HEK293T (cell line): Measurements from ENCODE around the gene SPATA21.

Experiments used
- CTCF ChIA-PET: fragments of 350-600 bp; formaldehyde crosslinking; extraction: SDS; loops from one replicate; lab custom pipeline; 2021; ENCODE audit warnings: antibody characterized with exemption, inconsistent platforms; lab: Yijun Ruan, JAX
- POLR2A ChIA-PET: fragments of 350-600 bp; formaldehyde crosslinking; extraction: SDS; loops from one replicate; lab custom pipeline; 2020; ENCODE audit warnings: antibody characterized with exemption, inconsistent platforms; lab: Yijun Ruan, JAX
- DNase-seq: peaks from one replicate; pipeline ENCODE4 v3.0.0; 2012; ENCODE audit warnings: mixed read lengths; ENCODE audit errors: extremely low spot score
- ARNT ChIP-seq: fragments of 450-650 bp; IDR thresholded peaks from 2 replicates; pipeline ENCODE4 v1.6.1; 2017; ENCODE audit warnings: mild to moderate bottlenecking
- BHLHE40 ChIP-seq: fragments of 450-650 bp; IDR thresholded peaks from 2 replicates; pipeline ENCODE4 v1.6.1; 2016; ENCODE audit warnings: mild to moderate bottlenecking, moderate library complexity, borderline replicate concordance
- CTBP1 ChIP-seq: fragments of 450-650 bp; IDR thresholded peaks from 2 replicates; pipeline ENCODE4 v1.6.1; 2016; ENCODE audit warnings: borderline replicate concordance
- ELF4 ChIP-seq: fragments of 450-650 bp; IDR thresholded peaks from 2 replicates; pipeline ENCODE4 v1.6.1; 2017; ENCODE audit warnings: antibody characterized with exemption
- FOXA1 ChIP-seq: fragments of 450-650 bp; IDR thresholded peaks from 2 replicates; pipeline ENCODE4 v1.6.1; 2016; ENCODE audit warnings: mild to moderate bottlenecking
- FOXK2 ChIP-seq: fragments of 450-650 bp; IDR thresholded peaks from 2 replicates; pipeline ENCODE4 v1.6.1; 2016; ENCODE audit warnings: mild to moderate bottlenecking
- FOXM1 ChIP-seq: fragments of 450-650 bp; IDR thresholded peaks from 2 replicates; pipeline ENCODE4 v1.6.1; 2017; ENCODE audit warnings: mild to moderate bottlenecking, borderline replicate concordance
- HDGF ChIP-seq: fragments of 450-650 bp; IDR thresholded peaks from 2 replicates; pipeline ENCODE4 v1.6.1; 2017; ENCODE audit warnings: antibody characterized with exemption, borderline replicate concordance
- L3MBTL2 ChIP-seq: fragments of 450-650 bp; conservative IDR thresholded peaks from 2 replicates; pipeline ENCODE4 v1.6.1; 2016; ENCODE audit warnings: mild to moderate bottlenecking
- LEF1 ChIP-seq: fragments of 450-650 bp; IDR thresholded peaks from 2 replicates; pipeline ENCODE4 v1.6.1; 2017; ENCODE audit warnings: mild to moderate bottlenecking, borderline replicate concordance
- NFRKB ChIP-seq: fragments of 450-650 bp; IDR thresholded peaks from 2 replicates; pipeline ENCODE4 v1.6.1; 2016; ENCODE audit warnings: mild to moderate bottlenecking, moderate library complexity
- PKNOX1 ChIP-seq: fragments of 450-650 bp; IDR thresholded peaks from 2 replicates; pipeline ENCODE4 v1.6.1; 2016
- SP1 ChIP-seq: fragments of 450-650 bp; IDR thresholded peaks from 2 replicates; pipeline ENCODE4 v1.6.1; 2017
- SUZ12 ChIP-seq: fragments of 450-650 bp; IDR thresholded peaks from 2 replicates; pipeline ENCODE4 v1.6.1; 2016; ENCODE audit warnings: mild to moderate bottlenecking
- TARDBP ChIP-seq: fragments of 450-650 bp; IDR thresholded peaks from 2 replicates; pipeline ENCODE4 v1.6.1; 2016
- ZNF384 ChIP-seq: fragments of 450-650 bp; IDR thresholded peaks from 2 replicates; pipeline ENCODE4 v1.6.1; 2016

Gene SPATA21

GRCh38 chr1:16421201-16421600, 16.0 kb downstream of the SPATA21 start:
- ChIA-PET POLR2A (interaction anchor here (1.6 kb wide), 1 partner anchor 19 kb away, joined by 3 read pairs; the partner anchor contains the start of gene NECAP2), CTCF (no interaction called here)
- no peak for TF ChIP-seq CTBP1
- TF ChIP-seq SP1 = no peak
- TF ChIP-seq FOXM1 = no peak
- no peak for TF ChIP-seq TARDBP
- TF ChIP-seq FOXA1 = no peak
- DNase-seq = no peak

- POLR2A ChIA-PET = interaction anchor here (1.6 kb wide), 1 partner anchor 20 kb away, joined by 3 read pairs; the partner anchor contains the start of gene NECAP2
- CTCF ChIA-PET = no interaction called here
- no peak for TF ChIP-seq TARDBP
- no peak for TF ChIP-seq L3MBTL2
- TF ChIP-seq LEF1 = no peak
- no peak for TF ChIP-seq NFRKB
- TF ChIP-seq ARNT = no peak
- no peak for TF ChIP-seq ZNF384
- TF ChIP-seq FOXA1 = no peak
- DNase-seq = no peak
These were observed 16.7 kb downstream of the SPATA21 start for GRCh38 chr1:16420424-16421118.

GRCh38 chr1:16418823-16419425, 18.3 kb downstream of the SPATA21 start:
- POLR2A ChIA-PET = no interaction called here
- TF ChIP-seq FOXK2 (no peak), L3MBTL2 (0 out of 2 replicates have a peak, but pooled peaks have one; percentile 17), CTBP1 (no peak), FOXM1 (no peak)
- no peak for DNase-seq
- CTCF ChIA-PET = no interaction called here

- POLR2A ChIA-PET = no interaction called here
- no peak for DNase-seq
- CTCF ChIA-PET = no interaction called here
- TF ChIP-seq BHLHE40 (no peak), SP1 (no peak), ELF4 (no peak), NFRKB (no peak), ARNT (no peak), TARDBP (no peak), CTBP1 (no peak), LEF1 (no peak)
These were observed 24.0 kb downstream of the SPATA21 start for GRCh38 chr1:16413191-16413590.

GRCh38 chr1:16410803-16411202, 26.4 kb downstream of the SPATA21 start:
- POLR2A ChIA-PET = no interaction called here
- no peak for DNase-seq
- CTCF ChIA-PET = no interaction called here
- TF ChIP-seq LEF1 = no peak

GRCh38 chr1:16409536-16410152, 27.6 kb downstream of the SPATA21 start:
- no peak for DNase-seq
- no peak for TF ChIP-seq CTBP1
- no peak for TF ChIP-seq NFRKB
- no peak for TF ChIP-seq TARDBP
- no peak for TF ChIP-seq FOXM1
- TF ChIP-seq SP1 = no peak
- no peak for TF ChIP-seq ARNT
- TF ChIP-seq SUZ12 = no peak
- no peak for TF ChIP-seq LEF1
- TF ChIP-seq FOXK2 = no peak
- TF ChIP-seq HDGF = no peak
- no peak for TF ChIP-seq ELF4
- TF ChIP-seq BHLHE40 = no peak
- no peak for TF ChIP-seq PKNOX1
- TF ChIP-seq ZNF384 = no peak
- ChIA-PET CTCF (no interaction called here), POLR2A (no interaction called here)

GRCh38 chr1:16406868-16407267, 30.4 kb downstream of the SPATA21 start:
- no peak for DNase-seq
- CTCF ChIA-PET = no interaction called here
- POLR2A ChIA-PET = no interaction called here
- TF ChIP-seq LEF1 = no peak
- no peak for TF ChIP-seq ELF4
- TF ChIP-seq ZNF384 = no peak
- TF ChIP-seq HDGF = no peak
- no peak for TF ChIP-seq BHLHE40
- no peak for TF ChIP-seq CTBP1
- TF ChIP-seq NFRKB = no peak
- no peak for TF ChIP-seq L3MBTL2
- no peak for TF ChIP-seq FOXA1
- TF ChIP-seq FOXK2 = no peak
- TF ChIP-seq SUZ12 = no peak
- no peak for TF ChIP-seq SP1
- TF ChIP-seq FOXM1 = no peak
- TF ChIP-seq TARDBP = no peak
- no peak for TF ChIP-seq PKNOX1
- no peak for TF ChIP-seq ARNT
